Caco-2 (cell line): ENCODE measurements around the gene ABCF2. TPM values are rescaled to one million over a fixed set of nuclear protein-coding genes. Genes with fewer than 3 reads are reported as not detected.

Experiments
- BruUV-seq: library from RNA; stranded (reverse); fragments of 400-500 nt; replicated peaks from 2 replicates; lab custom pipeline; 2021; lab: Mats Ljungman, UMichigan
- CTCF ChIA-PET: fragments of 300-600 bp; sonication (Branson Sonifier 250); formaldehyde crosslinking; loops from one replicate; lab custom pipeline; 2022; ENCODE audit warnings: antibody characterized with exemption; lab: Charles Lee
- POLR2A ChIA-PET: fragments of 300-600 bp; sonication (Branson Sonifier 250); formaldehyde crosslinking; loops from one replicate; lab custom pipeline; 2022; ENCODE audit warnings: antibody characterized with exemption; lab: Charles Lee
- DNase-seq, 2 experiments: peaks; one replicate each; pipeline versions ENCODE4 v3.0.0 to v3.0.0-alpha.2; 2020 to 2022
- H3K27me3 ChIP-seq: replicated peaks from 2 replicates; pipeline ENCODE4 v1.6.0; 2011; ENCODE audit warnings: low read length; ENCODE audit not compliant: control insufficient read depth, insufficient read depth
- H3K36me3 ChIP-seq: 2 replicates; pipeline ENCODE4 v1.5.1; 2011; ENCODE audit warnings: low read length; ENCODE audit not compliant: control insufficient read depth, insufficient read depth
- H3K4me1 ChIP-seq: fragments of 250-450 bp; sonication (Bioruptor Pico); 2 replicates; pipeline ENCODE4 v1.5.1; 2020; ENCODE audit warnings: mild to moderate bottlenecking
- H3K4me3 ChIP-seq: 2 replicates; pipeline ENCODE4 v1.5.1; 2011; ENCODE audit warnings: low read depth, mild to moderate bottlenecking, control low read depth, low read length
- H3K9me3 ChIP-seq: fragments of 250-450 bp; sonication (Bioruptor Pico); 2 replicates; pipeline ENCODE4 v1.5.1; 2020; ENCODE audit warnings: mild to moderate bottlenecking, moderate library complexity
- H3K27ac Mint-ChIP-seq: one replicate; pipeline ENCODE4 v1.8.0; 2022; ENCODE audit warnings: mixed read lengths; ENCODE audit not compliant: unreplicated experiment
- H3K27me3 Mint-ChIP-seq: one replicate; pipeline ENCODE4 v1.8.0; 2022; ENCODE audit warnings: mixed read lengths; ENCODE audit not compliant: insufficient read depth, unreplicated experiment
- H3K36me3 Mint-ChIP-seq: one replicate; pipeline ENCODE4 v1.8.0; 2022; ENCODE audit warnings: mild to moderate bottlenecking, mixed read lengths; ENCODE audit not compliant: insufficient read depth, unreplicated experiment
- H3K4me1 Mint-ChIP-seq: one replicate; pipeline ENCODE4 v1.8.0; 2022; ENCODE audit warnings: low read depth, mixed read lengths; ENCODE audit not compliant: unreplicated experiment
- H3K4me3 Mint-ChIP-seq: one replicate; pipeline ENCODE4 v1.8.0; 2022; ENCODE audit warnings: mild to moderate bottlenecking, moderate library complexity, mixed read lengths; ENCODE audit not compliant: unreplicated experiment
- H3K9me3 Mint-ChIP-seq: one replicate; pipeline ENCODE4 v1.8.0; 2022; ENCODE audit warnings: mixed read lengths; ENCODE audit not compliant: unreplicated experiment
- intact Hi-C: fragments of 100-400 bp; cut with micrococcal nuclease; formaldehyde crosslinking; loops from one replicate; pipeline ENCODE4 v1.10.0; 2022; ENCODE audit not compliant: unreplicated experiment
- total RNA-seq: library from RNA; stranded (reverse); gene quantifications from 2 replicates; pipeline ENCODE4 v1.2.3, GENCODE V29; 2022
- TF ChIP-seq, protein P1 (sequence below), 2 experiments: fragments of 200-600 bp in 1 of 2; IDR thresholded peaks; 1 replicate in 1 of 2; 2 replicates in 1 of 2; pipeline versions ENCODE4 v1.5.1 to v1.8.0; 2011 to 2022; ENCODE audit warnings: antibody characterized with exemption in 1 of 2, control low read depth in 1 of 2, inconsistent platforms in 1 of 2, low read depth in 1 of 2, low read length in 1 of 2, mild to moderate bottlenecking in 1 of 2, moderate library complexity in 1 of 2; ENCODE audit not compliant: insufficient read depth in 1 of 2, severe bottlenecking in 1 of 2, unreplicated experiment in 1 of 2

Gene ABCF2
- total RNA-seq, 1 experiment from 2014 or later, result 57.8 TPM

DNA sequence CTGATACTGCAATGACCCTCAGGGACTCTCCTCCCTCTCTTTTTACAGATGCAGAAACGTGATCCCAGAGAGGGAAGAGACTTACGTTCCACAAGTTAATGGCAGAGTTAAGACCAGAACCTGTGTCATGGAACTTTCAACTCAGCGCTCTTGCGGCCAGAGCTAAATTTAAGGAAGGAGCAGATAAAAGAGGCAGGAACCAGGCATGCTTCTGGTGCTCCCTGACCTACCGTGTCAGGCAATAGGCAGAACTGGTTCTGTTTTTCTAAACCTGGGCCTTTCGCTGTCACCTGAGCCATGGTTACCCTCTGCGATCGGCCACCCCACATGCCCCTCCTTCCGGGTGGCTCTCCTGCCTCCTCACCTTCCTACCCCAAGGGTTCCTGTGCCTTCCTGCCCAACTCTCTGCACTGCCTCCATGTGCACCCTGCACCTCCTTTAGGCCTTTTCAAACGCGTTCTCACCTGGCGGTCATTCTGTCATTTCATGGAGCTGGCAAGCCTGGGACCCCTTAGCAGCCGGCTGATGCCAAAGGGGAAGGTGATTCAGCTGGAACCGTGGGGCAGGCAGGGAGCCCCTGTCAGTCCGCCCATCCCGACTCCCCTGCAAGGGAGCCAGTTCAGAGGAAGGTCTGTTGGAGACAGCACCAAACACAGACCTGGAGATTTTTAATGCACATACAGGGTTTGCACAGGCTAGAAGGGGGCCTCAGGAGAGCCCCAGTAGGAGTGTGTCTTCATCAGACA is 51.8 kb downstream of the ABCF2 start:
- Histone ChIP-seq H3K9me3 (no peaks in the 10 kb centered on the region), H3K27me3 (no peaks in the 10 kb centered on the region), H3K4me3 (no peak overlapping the region), H3K36me3 (no peaks in the 10 kb centered on the region), H3K4me1 (no peaks in the 10 kb centered on the region)
- Mint-ChIP-seq H3K27me3 (peaks cover 21% of the 10 kb centered on the region), H3K4me3 (no peak overlapping the region), H3K4me1 (no peaks in the 10 kb centered on the region), H3K9me3 (no peaks in the 10 kb centered on the region), H3K36me3 (no peaks in the 10 kb centered on the region), H3K27ac (no peak overlapping the region)
- TF ChIP-seq, protein P1, sequence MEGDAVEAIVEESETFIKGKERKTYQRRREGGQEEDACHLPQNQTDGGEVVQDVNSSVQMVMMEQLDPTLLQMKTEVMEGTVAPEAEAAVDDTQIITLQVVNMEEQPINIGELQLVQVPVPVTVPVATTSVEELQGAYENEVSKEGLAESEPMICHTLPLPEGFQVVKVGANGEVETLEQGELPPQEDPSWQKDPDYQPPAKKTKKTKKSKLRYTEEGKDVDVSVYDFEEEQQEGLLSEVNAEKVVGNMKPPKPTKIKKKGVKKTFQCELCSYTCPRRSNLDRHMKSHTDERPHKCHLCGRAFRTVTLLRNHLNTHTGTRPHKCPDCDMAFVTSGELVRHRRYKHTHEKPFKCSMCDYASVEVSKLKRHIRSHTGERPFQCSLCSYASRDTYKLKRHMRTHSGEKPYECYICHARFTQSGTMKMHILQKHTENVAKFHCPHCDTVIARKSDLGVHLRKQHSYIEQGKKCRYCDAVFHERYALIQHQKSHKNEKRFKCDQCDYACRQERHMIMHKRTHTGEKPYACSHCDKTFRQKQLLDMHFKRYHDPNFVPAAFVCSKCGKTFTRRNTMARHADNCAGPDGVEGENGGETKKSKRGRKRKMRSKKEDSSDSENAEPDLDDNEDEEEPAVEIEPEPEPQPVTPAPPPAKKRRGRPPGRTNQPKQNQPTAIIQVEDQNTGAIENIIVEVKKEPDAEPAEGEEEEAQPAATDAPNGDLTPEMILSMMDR (IDR thresholded peaks at IDR 0.05; ENCODE audit: insufficient read depth in 1 of 2, low read depth in 1 of 2, low read length in 1 of 2, severe bottlenecking in 1 of 2, unreplicated experiment in 1 of 2), result no peak
- CTCF ChIA-PET, result interaction anchor here (0.9 kb wide), 1 partner anchor 9 kb away, joined by 8 read pairs; no protein-coding TSS in a partner anchor
- no TSS peak for BruUV-seq
- intact Hi-C loops, result no loop called here
- POLR2A ChIA-PET, result no interaction called here
- DNase-seq, result peak in 1 of 2 experiments; percentile 20

DNA sequence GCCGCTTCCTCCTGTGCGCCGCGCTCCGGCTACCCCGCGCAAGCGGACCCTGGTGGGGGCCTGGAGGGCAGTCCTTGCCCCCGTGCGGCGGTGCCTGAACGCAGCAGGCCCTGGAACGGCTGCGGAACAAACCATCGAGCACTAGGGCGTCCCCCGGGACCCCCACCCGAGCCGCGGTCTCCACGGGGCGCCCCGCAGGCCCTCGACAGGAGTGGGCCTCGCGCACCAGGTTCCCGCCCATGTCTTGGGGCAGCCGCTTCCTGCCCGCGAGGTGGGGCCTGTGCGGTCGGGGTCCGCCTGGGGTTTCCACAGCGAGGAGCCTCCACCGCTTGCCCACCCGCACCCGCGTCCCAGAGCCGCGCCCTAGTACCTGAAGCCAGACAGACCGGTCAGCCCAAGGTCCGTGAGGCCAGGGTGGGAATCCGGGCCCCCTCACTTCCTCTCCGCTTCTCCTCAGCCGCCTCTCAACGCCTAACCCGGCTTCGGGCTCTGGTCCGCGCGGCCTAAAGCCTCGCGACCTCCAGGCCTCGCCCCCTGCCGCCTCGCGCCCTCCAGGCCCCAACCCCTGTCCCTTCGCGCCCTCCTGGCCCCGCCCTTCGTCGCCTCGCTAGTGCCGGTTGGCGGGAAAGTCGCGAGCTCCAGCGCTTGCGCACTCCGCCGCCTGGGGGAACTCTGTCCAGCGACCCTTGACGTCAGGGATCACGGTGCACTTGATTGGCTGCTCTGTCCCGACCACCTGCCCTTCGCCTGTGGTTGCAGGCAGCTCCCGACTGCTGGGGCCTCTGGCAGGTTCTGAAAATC is 52.6 kb downstream of the ABCF2 start:
- H3K9me3 ChIP-seq, result no peaks in the 10 kb centered on the region
- BruUV-seq, result no TSS peak
- H3K4me3 Mint-ChIP-seq, result no peak overlapping the region
- peak in 1 of 2 experiments; percentile 36 for DNase-seq
- no peaks in the 10 kb centered on the region for H3K4me1 Mint-ChIP-seq
- H3K9me3 Mint-ChIP-seq, result no peaks in the 10 kb centered on the region
- peaks cover 26% of the 10 kb centered on the region for H3K27me3 Mint-ChIP-seq
- no peak overlapping the region for H3K27ac Mint-ChIP-seq
- intact Hi-C loops, result no loop called here
- H3K36me3 ChIP-seq, result no peaks in the 10 kb centered on the region
- ChIA-PET POLR2A (no interaction called here), CTCF (interaction anchor here (0.6 kb wide), 1 partner anchor 65 kb away, joined by 5 read pairs; no protein-coding TSS in a partner anchor)
- no peak overlapping the region for H3K4me3 ChIP-seq
- H3K27me3 ChIP-seq, result no peaks in the 10 kb centered on the region
- TF ChIP-seq, protein P1 (IDR thresholded peaks at IDR 0.05; ENCODE audit: insufficient read depth in 1 of 2, low read depth in 1 of 2, low read length in 1 of 2, severe bottlenecking in 1 of 2, unreplicated experiment in 1 of 2), result no peak
- no peaks in the 10 kb centered on the region for H3K4me1 ChIP-seq
- H3K36me3 Mint-ChIP-seq, result no peaks in the 10 kb centered on the region
